H1 (cell line): ENCODE data around the gene RFPL1. TPM values are rescaled to one million over a fixed set of nuclear protein-coding genes. Genes with fewer than 3 reads are reported as not detected.

Source experiments
- BACH1 ChIP-seq: IDR thresholded peaks from 2 replicates; pipeline ENCODE4 v1.6.1; 2012; ENCODE audit warnings: low read length, improper control_type of control experiment
- CBX8 ChIP-seq: fragments of 300-800, 300-1000 bp; sonication (generic); IDR thresholded peaks from 2 replicates; pipeline ENCODE4 v1.7.1; 2016; ENCODE audit warnings: low read depth, low read length, borderline replicate concordance
- EGR1 ChIP-seq: IDR thresholded peaks from 2 replicates; pipeline ENCODE4 v1.6.1; 2011; ENCODE audit warnings: low read depth, low read length, borderline replicate concordance
- KDM4A ChIP-seq: IDR thresholded peaks from one replicate; pipeline ENCODE4 v1.7.1; 2012; ENCODE audit warnings: low read depth, mild to moderate bottlenecking, moderate library complexity, low read length, inconsistent platforms; ENCODE audit not compliant: severe bottlenecking
- MAX ChIP-seq: IDR thresholded peaks from 2 replicates; pipeline ENCODE4 v1.6.1; 2012; ENCODE audit warnings: inconsistent platforms
- PHF8 ChIP-seq: fragments of 200-600 bp; sonication (generic); conservative IDR thresholded peaks from 2 replicates; pipeline ENCODE4 v1.7.1; 2012; ENCODE audit warnings: low read depth, mild to moderate bottlenecking, inconsistent platforms, low read length, moderate library complexity
- RBBP5 ChIP-seq: IDR thresholded peaks from 2 replicates; pipeline ENCODE4 v1.7.1; 2012; ENCODE audit warnings: low read depth, mild to moderate bottlenecking, inconsistent platforms, low read length, moderate library complexity, borderline replicate concordance
- polyA plus RNA-seq, 7 experiments: library from polyadenylated mRNA; depleted of rRNA in 3 of 7; stranded (reverse) in 5 of 7; unstranded in 2 of 7; fragments of >200 nt in 5 of 7; fragments of 200-250 nt in 2 of 7; gene quantifications; 1 replicate in 5 of 7; 2 replicates in 1 of 7; 4 replicates in 1 of 7; pipeline versions ENCODE4 v1.2.1 to v1.2.3, GENCODE V29; 2011 to 2013; ENCODE audit warnings: missing spikeins in 2 of 7, mixed read lengths in 2 of 7
- total RNA-seq: library from RNA; stranded (reverse); fragmentation: NEBNext Ultra II Directional; extraction: Animal tissue kit (Norgen Biotek cat#: 25700); gene quantifications from 2 replicates; pipeline ENCODE4 v1.2.1, GENCODE V29; 2021
- TF ChIP-seq, protein P1 (sequence below), 3 experiments: IDR thresholded peaks; 1 replicate in 2 of 3; 2 replicates in 1 of 3; pipeline versions ENCODE4 v1.5.1 to v1.6.1; 2011; ENCODE audit warnings: low read length in 3 of 3, mild to moderate bottlenecking in 3 of 3, inconsistent platforms in 2 of 3, low read depth in 1 of 3, moderate library complexity in 1 of 3; ENCODE audit not compliant: insufficient read depth in 1 of 3; ENCODE audit errors: control extremely low read depth in 1 of 3
- TF ChIP-seq, protein P2 (sequence below): IDR thresholded peaks from 2 replicates; pipeline ENCODE4 v1.6.1; 2012; ENCODE audit warnings: inconsistent platforms

RFPL1 gene
- total and polyA plus RNA-seq, 2 of the 8 experiments (the other 6 are each of a cell fraction or from before 2014, with no cell fraction given): not detected

- TF ChIP-seq, protein P1, sequence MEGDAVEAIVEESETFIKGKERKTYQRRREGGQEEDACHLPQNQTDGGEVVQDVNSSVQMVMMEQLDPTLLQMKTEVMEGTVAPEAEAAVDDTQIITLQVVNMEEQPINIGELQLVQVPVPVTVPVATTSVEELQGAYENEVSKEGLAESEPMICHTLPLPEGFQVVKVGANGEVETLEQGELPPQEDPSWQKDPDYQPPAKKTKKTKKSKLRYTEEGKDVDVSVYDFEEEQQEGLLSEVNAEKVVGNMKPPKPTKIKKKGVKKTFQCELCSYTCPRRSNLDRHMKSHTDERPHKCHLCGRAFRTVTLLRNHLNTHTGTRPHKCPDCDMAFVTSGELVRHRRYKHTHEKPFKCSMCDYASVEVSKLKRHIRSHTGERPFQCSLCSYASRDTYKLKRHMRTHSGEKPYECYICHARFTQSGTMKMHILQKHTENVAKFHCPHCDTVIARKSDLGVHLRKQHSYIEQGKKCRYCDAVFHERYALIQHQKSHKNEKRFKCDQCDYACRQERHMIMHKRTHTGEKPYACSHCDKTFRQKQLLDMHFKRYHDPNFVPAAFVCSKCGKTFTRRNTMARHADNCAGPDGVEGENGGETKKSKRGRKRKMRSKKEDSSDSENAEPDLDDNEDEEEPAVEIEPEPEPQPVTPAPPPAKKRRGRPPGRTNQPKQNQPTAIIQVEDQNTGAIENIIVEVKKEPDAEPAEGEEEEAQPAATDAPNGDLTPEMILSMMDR (IDR thresholded peaks at IDR 0.05; ENCODE audit: control extremely low read depth in 1 of 3, insufficient read depth in 1 of 3, low read depth in 1 of 3, low read length in 3 of 3): no peak
- TF ChIP-seq MAX (no peak), EGR1 (no peak), BACH1 (no peak), RBBP5 (no peak), KDM4A (no peak), PHF8 (no peak), CBX8 (no peak)
- TF ChIP-seq, protein P2, sequence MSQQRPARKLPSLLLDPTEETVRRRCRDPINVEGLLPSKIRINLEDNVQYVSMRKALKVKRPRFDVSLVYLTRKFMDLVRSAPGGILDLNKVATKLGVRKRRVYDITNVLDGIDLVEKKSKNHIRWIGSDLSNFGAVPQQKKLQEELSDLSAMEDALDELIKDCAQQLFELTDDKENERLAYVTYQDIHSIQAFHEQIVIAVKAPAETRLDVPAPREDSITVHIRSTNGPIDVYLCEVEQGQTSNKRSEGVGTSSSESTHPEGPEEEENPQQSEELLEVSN: no peak
Observed at GRCh38 chr22:29451863-29452262, 13.5 kb downstream of the RFPL1 start (continued).
